M059J (cell line): ENCODE data around the gene KCNK17. TPM values are rescaled to one million over a fixed set of nuclear protein-coding genes. Genes with fewer than 3 reads are reported as not detected.

Source experiments
- DNase-seq: peaks from one replicate; pipeline ENCODE4 v3.0.0-alpha.2; 2012; ENCODE audit warnings: low read depth
- total RNA-seq: library from RNA; depleted of rRNA; stranded (reverse); fragments of >200 nt; shearing (Covaris generic); gene quantifications from 2 replicates; pipeline ENCODE4 v1.2.3, GENCODE V29; 2014; rRNA removed

KCNK17 gene
- total RNA-seq, 1 experiment from 2014 or later: not detected

- DNase-seq: no peak
These were observed 47.4 kb downstream of the KCNK17 start for GRCh38 chr6:39266782-39267355.

GRCh38 chr6:39266375-39266774 is 47.8 kb downstream of the KCNK17 start:
- DNase-seq: no peak

GRCh38 chr6:39263303-39264037 is 50.7 kb downstream of the KCNK17 start:
- DNase-seq: no peak

- no peak for DNase-seq
These were observed 52.5 kb downstream of the KCNK17 start for GRCh38 chr6:39261751-39262150.

- DNase-seq: no peak
These were observed 53.3 kb downstream of the KCNK17 start for GRCh38 chr6:39260953-39261352.

GRCh38 chr6:39260456-39260855 is 53.8 kb downstream of the KCNK17 start:
- peak; percentile 25 for DNase-seq

- DNase-seq: no peak
These were observed 57.8 kb downstream of the KCNK17 start for GRCh38 chr6:39256294-39256940.

GRCh38 chr6:39254999-39255535 is 59.2 kb downstream of the KCNK17 start:
- DNase-seq: no peak

- no peak for DNase-seq
These were observed 62.8 kb downstream of the KCNK17 start for GRCh38 chr6:39251406-39251805.

- DNase-seq: no peak
These were observed 63.7 kb downstream of the KCNK17 start for GRCh38 chr6:39250507-39250906.

- no peak for DNase-seq
These were observed 64.9 kb downstream of the KCNK17 start for GRCh38 chr6:39249278-39249677.

Other genes with a start within 250 kb of the KCNK17 start
- gene SAYSD1, start 199.2 kb downstream of the KCNK17 start, total RNA-seq: 24.2 and 25.9 TPM in 2 replicates
- not detected in 2 replicates for gene KCNK5, start 84.9 kb downstream of the KCNK17 start, total RNA-seq
- gene KCNK16, start 8.3 kb upstream of the KCNK17 start, total RNA-seq: not detected in 2 replicates